ENCODE measurements around the gene SYT17.

The SYT17 gene, protein sequence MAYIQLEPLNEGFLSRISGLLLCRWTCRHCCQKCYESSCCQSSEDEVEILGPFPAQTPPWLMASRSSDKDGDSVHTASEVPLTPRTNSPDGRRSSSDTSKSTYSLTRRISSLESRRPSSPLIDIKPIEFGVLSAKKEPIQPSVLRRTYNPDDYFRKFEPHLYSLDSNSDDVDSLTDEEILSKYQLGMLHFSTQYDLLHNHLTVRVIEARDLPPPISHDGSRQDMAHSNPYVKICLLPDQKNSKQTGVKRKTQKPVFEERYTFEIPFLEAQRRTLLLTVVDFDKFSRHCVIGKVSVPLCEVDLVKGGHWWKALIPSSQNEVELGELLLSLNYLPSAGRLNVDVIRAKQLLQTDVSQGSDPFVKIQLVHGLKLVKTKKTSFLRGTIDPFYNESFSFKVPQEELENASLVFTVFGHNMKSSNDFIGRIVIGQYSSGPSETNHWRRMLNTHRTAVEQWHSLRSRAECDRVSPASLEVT

DNA sequence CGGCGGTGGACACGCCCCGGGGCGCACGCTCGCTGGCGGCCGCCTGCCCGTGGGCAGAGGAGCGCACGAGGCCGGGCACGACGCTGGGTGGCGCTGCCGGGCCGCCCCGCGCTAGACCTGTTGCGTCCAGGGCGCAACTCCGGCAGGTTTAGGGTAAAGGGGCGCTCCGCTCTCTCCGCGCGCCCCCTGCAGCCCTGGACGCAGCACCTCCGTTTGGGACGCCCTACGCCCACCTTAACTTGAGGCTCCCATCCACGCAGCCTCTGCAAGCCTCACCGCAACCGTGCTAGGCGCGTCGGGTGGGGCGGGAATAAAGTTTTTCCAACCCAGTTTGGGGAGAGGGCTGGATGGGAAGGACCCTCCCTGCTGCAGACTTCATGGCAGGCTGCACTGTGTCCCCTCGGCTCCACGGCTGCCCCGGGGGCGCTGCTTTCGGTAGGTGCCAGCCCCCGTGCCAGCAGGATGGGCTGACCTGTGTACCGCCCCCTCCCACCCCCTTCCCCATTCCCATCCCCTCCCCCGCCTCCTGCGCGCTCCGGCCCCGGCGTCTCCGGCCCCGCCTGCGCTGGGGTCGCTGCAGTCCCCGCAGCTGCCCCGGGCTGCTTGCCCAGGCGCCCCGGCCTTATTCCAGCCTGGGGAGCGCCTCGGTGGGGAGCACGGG lies at the start of gene SYT17:
TSS of gene SYT17 (plus strand) at position 531 of the 661 bp plus-strand sequence. CDS start 407 bp downstream, outside the sequence.
- peak in 11 of 14 donors; percentile 10 to 84 (median 59) for DNase-seq

DNA sequence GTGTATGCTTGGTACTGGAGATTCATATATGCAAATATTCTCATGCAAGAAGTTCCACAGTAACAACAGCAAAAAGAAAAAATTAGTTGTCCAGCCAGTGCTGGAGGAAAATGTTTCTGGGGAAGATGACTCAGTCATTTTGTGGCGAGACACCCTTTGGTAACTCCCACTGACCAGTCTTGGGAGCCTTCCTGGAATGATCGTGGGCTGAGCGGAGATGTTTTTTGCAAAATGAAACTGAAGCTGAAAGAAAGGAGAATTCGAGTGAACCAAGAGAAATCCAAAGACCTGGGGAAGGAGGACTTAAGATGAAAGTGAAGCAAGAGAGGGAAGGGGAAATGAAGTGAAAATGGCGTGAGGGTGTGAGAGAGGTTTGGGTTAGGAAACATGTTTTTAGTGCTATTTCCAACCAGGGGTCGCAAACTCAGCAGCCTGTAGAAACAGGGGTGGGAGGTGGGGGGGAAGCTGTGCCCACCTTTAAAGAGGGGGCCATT lies 49.1 kb upstream of the SYT17 start:
- DNase-seq: peak in 6 of 14 donors; percentile 7 to 57 (median 9)

DNA sequence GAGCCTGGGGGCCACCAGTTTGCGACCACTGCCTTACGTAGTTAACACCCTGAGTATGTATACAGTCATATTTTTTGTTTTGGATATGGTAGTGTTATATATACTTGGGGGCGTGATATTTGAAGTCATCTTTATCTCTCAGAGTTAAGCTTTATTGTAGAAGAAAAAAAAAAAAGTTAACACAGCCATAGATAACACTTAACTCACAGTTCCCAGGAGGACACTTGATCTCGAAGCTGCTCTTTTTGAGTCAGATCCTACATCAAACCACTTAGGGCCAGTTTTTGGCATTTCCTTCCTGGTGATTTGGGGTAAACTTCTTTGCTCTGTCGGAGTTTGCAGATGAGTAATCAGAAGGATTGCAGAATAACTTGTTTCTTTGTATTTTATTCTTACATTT lies 48.5 kb upstream of the SYT17 start:
- no peak for DNase-seq

DNA sequence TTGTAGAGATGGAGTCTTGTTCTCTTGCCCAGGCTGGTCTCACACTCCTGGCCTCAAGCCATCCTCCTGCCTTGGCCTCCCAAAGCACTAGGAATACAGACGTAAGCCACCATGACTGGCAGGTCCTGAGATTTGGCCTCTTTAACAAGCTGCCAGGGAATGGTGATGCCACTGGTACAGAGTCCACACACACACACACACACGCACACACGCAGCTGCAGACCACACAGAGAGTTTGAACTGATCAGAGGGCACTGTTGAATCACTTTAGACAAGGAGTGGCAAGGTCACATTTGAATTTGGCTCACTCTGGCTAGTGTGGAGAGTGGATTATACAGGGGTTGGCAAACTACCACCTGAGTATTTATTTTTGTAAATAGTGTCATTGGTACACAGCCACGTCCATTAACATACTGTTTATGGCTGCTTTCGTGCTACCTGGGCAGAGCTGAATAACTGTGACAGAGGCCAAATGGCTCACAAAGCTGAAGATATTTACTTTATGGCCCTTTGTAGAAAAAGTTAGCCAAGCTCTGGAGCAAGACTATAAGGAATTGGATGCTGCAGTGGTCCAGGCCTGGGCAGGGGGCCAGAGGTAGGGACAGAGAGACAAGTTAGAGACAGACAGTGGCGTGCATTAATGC lies 44.4 kb upstream of the SYT17 start:
- DNase-seq: no peak

DNA sequence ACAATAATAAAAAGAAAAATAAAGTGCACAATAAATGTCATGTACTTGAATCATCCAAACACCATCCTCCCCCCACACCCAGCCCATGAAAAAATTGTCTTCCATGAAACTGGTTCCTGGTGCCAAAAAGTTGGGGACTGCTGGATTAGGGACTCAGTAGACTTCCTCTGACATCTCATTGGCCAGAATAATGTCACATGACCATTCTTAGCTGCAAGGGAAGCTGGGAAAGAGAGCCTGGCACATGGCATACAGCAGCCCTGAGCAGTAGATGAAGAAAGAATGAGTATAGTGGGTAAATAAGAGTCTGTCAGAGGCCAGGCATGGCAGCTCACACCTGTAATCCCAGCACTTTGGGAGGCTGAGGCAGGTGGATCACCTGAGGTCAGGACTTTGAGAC lies 41.7 kb upstream of the SYT17 start:
- DNase-seq: no peak

DNA sequence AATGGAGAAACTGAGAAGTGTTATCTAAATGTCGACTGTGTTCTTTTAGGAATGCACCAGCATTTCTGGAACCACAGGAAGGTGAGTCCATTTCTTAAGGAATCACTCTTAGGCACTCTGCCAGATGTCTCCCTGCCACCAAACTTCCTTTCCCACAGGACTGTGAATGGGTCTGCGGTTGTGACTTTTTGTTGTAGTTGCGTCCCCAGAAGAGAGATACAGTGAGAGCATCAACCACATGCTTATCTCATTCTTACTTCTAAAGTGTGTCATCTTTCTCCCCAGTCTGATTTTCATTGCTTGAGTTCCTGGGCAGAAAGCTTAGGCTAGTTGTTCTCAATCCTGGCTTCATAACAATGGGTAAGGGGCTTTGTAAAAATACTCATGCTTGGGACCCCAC lies 40.8 kb upstream of the SYT17 start:
- no peak for DNase-seq

DNA sequence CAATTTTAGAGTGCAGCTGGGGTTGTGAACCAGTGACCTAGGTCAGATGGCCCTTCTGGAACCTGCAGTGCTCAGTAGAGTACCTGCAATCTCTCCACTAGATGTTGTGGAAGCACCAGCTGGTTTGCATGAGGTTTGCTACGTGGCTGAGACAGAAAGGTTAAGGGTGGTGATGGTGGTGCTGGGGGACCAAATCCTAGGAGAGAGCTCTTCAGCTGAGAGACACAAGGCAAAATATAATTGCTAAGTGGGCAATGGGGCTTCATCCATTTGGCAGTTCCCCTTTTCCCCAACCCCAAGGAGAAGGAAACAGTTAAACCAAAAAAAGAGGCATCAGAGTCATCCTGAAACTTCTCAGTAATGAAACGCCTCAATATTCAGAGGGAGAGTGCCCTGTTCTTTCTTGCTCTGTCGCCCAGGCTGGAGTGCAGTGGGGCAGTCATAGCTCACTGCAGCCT lies 40.3 kb upstream of the SYT17 start:
- DNase-seq: peak in 1 of 14 donors; percentile 5

DNA sequence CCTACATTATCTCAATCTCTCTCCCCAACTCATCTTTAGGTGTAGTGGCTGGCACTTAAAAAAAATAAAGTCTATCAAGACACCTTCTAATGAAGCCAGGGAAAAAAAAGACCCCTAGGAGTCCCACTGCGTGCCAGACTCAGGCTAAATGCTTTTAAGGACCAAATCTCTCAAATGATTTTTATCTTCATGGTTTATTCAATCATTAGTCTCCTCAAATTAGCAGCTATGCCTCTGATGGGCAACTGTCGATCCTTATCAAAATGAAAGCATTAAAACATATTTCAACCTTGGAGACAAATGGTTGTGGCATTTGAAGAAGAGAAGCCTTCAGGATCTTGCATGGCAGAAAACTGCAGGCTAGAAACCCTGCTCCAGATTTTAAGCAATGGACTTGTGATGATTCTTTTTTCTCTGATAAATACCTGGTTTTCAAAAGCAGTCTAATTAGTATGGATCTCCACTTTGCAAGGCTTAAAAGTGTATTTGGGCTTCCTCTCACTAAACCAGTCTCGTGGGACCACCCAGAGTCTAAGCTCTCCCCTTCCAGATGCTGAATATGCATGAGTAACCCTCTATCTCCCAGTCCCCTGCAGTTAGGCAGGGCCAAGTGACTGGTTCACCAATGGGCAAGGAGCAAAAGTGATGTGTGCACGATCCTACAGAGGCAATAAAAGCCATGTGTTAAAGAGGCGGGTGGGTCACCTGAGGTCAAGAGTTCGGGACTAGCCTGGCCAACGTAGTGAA lies 39.4 kb upstream of the SYT17 start:
- DNase-seq: no peak

DNA sequence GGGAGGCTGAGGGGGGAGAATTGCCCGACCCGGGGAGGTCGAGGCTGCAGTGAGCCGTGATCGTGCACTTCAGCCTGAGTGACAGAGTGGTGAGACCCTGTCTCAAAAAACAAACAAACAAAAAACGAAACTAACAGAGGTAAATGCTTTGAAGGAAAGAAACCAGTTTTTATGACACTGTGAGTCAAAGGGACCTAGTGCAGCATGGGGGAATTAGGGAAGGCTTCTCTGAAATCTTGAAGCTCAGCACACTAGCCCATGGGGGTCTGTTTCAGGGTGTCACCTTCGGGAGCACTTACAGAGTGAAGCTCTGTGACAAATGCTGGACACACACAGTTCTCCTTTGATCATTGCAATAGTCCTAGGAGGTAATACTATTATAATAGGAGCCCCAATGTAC lies 37.7 kb upstream of the SYT17 start:
- DNase-seq: no peak

DNA sequence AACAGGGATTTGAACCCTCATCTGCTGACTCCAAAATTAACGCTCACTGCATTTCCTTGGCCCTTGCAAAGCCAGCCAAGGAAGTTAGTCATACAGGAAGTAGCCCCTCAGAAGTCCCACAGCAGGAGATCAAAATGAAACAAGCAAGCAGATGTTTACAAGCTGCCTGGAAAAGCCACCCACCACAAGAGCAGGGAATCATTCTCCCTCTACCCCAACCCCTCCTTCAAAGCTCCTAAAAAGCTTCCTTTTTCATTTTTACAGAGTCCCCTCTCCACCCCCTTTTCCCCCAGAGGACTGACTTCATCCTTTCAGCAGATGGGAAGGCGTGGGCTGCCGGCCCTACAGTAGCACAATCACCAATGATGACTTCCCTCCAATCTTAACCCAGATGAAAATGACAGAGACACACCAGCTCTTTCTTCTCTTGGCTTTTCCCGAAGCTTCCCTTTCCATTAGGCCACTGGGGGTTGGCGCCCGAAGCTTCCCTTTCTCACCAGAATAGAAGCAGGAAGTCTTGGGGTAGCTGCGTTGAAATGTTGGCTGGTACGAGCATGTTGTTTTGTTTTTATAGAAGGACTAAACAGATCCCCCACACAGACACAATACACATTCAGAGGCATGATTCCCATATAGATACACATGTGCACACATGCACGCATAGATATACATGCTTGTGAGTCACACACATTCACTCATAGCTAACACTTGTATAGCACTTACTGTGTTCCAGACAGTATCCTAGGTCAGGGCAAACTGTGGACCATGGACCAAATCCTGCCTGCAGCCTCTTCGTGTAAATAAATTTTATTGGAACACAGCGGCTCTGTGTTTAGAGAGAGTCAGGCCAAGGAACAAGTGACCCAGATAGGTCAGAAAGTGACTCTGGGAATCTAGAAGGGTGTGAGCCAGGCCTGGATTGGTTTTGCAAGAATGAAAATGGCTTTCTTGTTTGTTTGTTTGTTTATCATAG lies 36.9 kb upstream of the SYT17 start:
- DNase-seq: peak in 8 of 14 donors; percentile 9 to 55 (median 32)

DNA sequence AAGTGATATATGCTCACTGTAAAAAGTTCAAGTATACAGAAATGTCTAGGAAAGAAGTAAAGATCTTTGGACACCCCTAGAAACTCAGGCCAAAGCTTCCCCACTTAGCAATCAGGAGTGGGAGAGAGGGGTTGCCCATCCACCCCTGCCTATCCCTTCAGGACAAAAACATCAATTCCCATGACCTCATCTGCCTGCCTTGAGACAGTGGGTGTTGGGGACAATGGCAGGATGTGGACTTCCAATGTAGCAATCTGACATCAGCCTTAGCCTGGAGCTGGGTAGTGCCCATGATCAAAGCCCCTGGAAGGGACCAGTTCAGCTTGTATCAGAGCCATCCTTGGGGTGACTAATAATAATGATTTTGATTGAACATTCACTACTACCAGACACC lies 36.2 kb upstream of the SYT17 start:
- no peak for DNase-seq

DNA sequence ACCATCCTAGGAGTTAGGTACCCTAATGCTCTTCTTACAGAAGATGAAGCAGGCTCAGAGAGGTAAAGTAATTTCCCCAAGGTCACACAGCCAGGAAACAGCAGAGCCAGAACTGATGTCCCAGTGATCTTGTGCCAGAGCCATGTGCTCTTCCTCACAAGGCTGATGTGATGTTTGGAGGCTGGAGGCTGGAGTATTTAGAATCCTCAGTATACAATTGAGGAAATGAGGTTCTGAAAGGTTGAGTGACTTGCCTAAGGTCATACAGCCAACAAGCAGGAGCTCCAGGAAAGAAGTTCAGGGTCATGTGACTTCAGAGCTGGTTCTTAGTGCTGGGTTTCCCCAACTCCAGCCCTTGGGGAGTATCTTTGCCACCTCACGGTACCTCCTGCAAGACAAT lies 35.8 kb upstream of the SYT17 start:
- DNase-seq: no peak

DNA sequence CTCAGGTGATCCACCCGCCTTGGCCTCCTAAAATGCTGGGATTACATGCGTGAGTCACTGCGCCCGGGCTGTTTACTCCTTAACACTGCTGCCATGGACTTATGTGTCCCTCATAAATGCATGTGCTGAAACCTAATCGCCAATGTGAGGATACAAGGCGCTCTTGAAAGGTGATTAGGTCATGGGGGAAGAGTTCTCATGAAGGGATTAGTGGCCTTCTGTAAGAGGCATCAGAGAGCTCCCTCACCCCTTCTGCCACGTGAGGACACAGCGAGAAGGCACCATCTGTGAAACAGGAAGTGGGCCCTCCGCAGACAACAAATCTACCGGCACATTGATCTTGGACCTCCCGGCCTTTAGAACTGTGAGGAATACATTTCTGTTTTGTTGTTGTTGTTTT lies 35.1 kb upstream of the SYT17 start:
- no peak for DNase-seq

DNA sequence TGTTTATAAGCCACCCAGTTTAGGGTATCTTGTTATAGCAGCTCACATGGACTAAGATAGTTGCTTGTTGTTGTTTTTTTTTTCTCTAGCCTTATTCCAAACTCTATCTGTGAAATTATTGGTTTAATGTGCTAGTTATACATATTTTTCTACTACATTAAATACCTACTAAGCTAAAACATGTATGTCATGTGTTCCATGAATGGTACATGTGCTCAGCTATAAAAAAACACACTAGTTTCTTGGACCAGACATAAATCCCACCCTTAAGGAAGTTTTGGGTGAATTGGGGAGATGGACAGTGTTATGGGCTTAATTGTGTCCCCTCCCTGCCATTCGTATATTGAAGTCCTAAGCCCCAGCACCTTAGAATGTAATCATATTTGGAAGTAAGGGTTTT lies 34.4 kb upstream of the SYT17 start:
- no peak for DNase-seq

DNA sequence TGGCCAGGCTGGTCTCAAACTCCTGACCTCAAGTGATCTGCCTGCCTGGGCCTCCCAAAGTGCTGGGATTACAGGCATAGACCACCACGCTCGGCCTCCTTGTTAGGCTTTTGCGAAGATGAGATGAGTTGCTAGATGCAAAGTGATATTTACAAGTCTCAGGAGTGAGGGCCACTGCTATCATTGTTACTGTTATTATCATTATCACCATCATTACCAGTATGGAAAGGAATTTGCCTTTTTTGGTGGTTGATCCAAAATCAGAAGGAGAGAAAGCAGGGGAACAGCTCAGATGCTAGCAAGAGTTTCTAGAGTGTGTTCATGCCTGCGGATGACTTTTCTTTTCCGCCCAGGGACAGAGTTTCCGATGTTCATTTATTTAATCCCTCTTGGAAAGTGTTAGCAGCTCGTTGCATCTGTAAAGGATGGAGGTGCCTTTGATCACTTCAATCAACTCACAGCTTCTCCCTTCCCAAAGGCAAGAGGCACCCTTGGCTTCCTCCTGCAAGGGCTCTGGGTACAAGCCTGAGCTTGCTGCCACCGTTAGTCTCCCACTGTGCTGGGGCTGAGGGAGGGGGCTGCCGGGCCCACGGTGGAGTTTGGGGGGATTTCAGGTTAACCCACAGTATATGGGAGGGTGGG lies 32.7 kb upstream of the SYT17 start:
- DNase-seq: no peak

DNA sequence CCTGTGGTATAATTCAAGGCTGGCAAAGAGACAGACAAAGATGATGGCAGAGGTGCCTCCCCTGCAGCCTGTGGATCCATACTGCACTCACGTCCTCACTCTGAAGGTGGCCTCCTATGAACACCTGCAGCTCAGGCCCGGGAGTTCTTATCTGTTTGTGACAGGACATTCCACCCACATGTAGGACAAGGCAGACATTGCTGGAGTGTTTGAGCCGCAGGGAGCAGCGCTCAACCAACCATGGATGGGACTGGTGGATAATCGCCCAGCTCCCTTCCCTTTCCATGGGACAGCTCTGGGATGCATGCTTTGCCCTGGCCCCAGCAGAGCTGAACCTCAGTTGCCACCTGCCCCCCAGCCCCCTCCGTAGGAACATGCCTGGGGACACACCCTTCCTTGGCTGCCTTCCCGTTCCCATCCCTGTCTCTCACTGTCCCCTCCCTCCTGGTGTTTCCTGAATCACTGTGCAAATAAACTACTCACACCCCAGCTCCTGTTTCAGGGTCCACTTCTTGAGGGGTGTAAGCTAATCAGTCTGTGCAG lies 32.1 kb upstream of the SYT17 start:
- DNase-seq: no peak

DNA sequence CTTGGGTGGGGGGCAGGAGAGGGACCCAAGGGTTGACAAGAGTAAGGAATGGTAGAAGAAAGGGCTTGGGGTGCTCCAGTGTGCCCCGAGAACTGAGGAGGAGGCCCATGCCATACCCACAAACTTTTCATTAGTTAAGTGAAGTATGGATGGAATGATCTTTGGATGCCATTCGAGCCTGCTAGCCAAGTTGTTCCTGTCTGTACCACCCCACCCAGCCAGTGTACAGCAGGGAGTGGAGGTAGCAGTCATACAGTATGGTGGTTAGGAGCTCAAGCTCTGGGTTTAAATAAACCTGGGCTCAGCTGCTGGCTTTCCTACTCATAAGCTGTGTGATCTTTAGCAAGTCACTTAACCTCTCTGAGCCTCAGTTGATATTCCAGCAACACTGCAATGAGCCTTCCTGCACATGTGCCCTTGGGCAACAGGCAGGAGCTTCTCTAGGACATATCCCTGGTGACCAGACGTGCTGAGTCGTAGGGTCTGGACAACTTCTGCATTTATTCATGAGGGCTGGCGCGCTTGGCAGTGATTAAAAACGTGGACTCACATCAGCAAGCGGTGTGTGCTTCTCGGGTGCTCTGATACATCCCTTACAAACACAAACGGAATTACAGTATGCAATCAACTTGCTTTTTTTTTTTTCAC lies 31.4 kb upstream of the SYT17 start:
- DNase-seq: peak in 2 of 14 donors; percentile 12 to 41

DNA sequence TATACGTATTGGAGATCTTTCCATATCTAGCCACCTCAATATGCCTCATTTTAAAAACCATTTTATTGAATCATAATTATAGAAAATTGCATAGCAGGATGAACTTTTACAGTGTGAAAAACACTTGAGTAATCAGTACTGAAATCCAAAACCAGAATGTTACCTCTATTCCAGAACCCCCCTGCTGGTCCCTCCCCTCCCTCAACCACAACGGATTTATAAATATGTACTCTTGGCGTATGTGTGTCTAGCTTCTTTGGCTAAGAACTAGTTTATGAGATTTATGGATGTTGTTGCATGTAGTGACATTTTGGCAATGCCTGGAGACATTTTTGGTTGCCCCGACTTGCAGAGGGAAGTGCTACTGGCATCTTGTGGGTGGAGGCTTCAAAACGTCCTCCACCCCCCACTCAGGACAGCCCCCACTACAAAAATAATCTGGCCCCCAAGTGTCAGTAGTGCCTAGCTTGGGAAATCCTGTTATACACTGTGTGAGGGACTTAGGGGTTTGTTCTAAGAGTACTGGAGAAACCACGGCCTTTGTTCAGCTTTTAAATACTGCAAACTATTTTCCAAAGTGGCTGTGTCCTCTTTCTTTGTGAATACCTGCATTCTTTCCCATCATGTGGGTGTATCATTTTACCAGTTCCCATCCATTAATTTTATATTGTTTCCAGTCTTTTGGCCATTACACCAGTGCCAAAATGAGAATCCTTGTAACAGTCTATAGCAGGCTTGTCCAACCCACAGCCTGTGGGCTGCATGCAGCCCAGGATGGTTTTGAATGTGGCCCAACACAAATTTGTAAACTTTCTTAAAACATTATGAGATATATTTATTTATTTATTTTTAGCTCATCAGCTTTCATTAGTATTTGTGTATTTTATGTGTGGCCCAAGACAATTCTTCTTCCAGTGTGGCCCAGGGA lies 30.6 kb upstream of the SYT17 start:
- peak in 1 of 14 donors; percentile 3 for DNase-seq

DNA sequence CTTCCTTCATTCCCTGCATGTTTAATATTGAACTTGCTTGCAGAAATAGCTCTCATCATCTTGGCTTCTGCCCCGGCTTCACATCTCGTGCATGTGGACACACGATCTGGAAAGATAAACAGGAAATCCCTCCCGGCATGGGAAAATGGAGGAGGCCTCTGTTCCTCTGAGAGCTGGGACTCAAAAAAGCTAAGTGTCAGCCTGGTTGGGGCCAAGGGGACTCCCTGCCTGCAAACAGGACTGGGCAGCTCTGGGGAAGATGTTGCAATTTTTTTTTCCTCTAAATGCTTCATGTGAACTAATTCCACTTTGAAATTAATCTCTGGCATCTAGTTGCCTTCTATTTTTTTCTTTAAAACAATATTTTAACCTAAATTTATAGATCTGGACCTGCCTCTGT lies 29.4 kb upstream of the SYT17 start:
- peak in 1 of 14 donors; percentile 7 for DNase-seq

All from C1 segment of cervical spinal cord (tissue), 14 donors.